GM19099 (cell line): Measurements from ENCODE around the gene GMDS.

Experiments
- POLR2A ChIP-seq: IDR thresholded peaks from 3 replicates; pipeline ENCODE4 v1.6.1; 2011; ENCODE audit warnings: low read depth; ENCODE audit not compliant: insufficient read length; ENCODE audit errors: extremely low read depth

The GMDS gene

GRCh38 chr6:1809291-1809988 is 436.0 kb downstream of the GMDS start:
- no peak for TF ChIP-seq POLR2A

- no peak for TF ChIP-seq POLR2A
Observed at GRCh38 chr6:1806935-1807334, 438.5 kb downstream of the GMDS start.

GRCh38 chr6:1802491-1803395 is 442.7 kb downstream of the GMDS start:
- TF ChIP-seq POLR2A: no peak

- TF ChIP-seq POLR2A: no peak
Observed at GRCh38 chr6:1801401-1801800, 444.0 kb downstream of the GMDS start.

GRCh38 chr6:1800845-1801244 is 444.6 kb downstream of the GMDS start:
- no peak for TF ChIP-seq POLR2A

GRCh38 chr6:1798965-1799325 is 446.5 kb downstream of the GMDS start:
- no peak for TF ChIP-seq POLR2A

- no peak for TF ChIP-seq POLR2A
Observed at GRCh38 chr6:1798303-1798964, 447.0 kb downstream of the GMDS start.

GRCh38 chr6:1797801-1798200 is 447.6 kb downstream of the GMDS start:
- TF ChIP-seq POLR2A: no peak

GRCh38 chr6:1796706-1797529 is 448.5 kb downstream of the GMDS start:
- no peak for TF ChIP-seq POLR2A

GRCh38 chr6:1795910-1796309 is 449.5 kb downstream of the GMDS start:
- no peak for TF ChIP-seq POLR2A

- no peak for TF ChIP-seq POLR2A
Observed at GRCh38 chr6:1792989-1793388, 452.4 kb downstream of the GMDS start.

- TF ChIP-seq POLR2A: no peak
Observed at GRCh38 chr6:1790684-1791083, 454.7 kb downstream of the GMDS start.

- no peak for TF ChIP-seq POLR2A
Observed at GRCh38 chr6:1789092-1789491, 456.3 kb downstream of the GMDS start.

- TF ChIP-seq POLR2A: no peak
Observed at GRCh38 chr6:1787894-1788293, 457.5 kb downstream of the GMDS start.
